Thyroid gland (tissue), 4 donors: ENCODE results near the gene EXOSC2. TPM values are rescaled to one million over a fixed set of nuclear protein-coding genes. Genes with fewer than 3 reads are reported as not detected.

Experiments used
- DNase-seq, 2 donors: peaks; one replicate each; pipeline ENCODE4 v3.0.0-alpha.2; 2019
- H3K27ac ChIP-seq, 3 donors: fragments of 200-600 bp; sonication (generic); 1 replicate in 2 of 3; 2 replicates in 1 of 3; pipeline ENCODE4 v1.5.1; 2016 to 2019; ENCODE audit warnings: mild to moderate bottlenecking in 1 of 3, moderate library complexity in 1 of 3
- H3K27me3 ChIP-seq: fragments of 200-600 bp; sonication (generic); one replicate; pipeline ENCODE4 v1.5.1; 2019
- H3K36me3 ChIP-seq, 2 donors: fragments of 200-600 bp; sonication (generic); one replicate each; pipeline ENCODE4 v1.5.1; 2016 to 2019
- H3K4me1 ChIP-seq, 2 donors: fragments of 200-600 bp; sonication (generic); one replicate each; pipeline ENCODE4 v1.5.1; 2017 to 2019
- H3K4me3 ChIP-seq, 3 donors: fragments of 200-600 bp; sonication (generic); replicated peaks in 1 of 3; 1 replicate in 2 of 3; 2 replicates in 1 of 3; pipeline ENCODE4 v1.5.1; 2016; ENCODE audit warnings: mild to moderate bottlenecking in 1 of 3
- H3K9me3 ChIP-seq: fragments of 200-600 bp; sonication (generic); one replicate; pipeline ENCODE4 v1.5.1; 2017
- POLR2A ChIP-seq, 2 donors: fragments of 450-650 bp; IDR thresholded peaks; one replicate each; pipeline ENCODE4 v1.6.1; 2017; ENCODE audit warnings: antibody characterized with exemption in 2 of 2, mild to moderate bottlenecking in 2 of 2, moderate library complexity in 1 of 2
- WGBS, 2 donors: methylation state at CpG; one replicate each; pipeline ENCODE4 v1.1.5; 2017; 5-methylcytosine and 5-hydroxymethylcytosine counted together
- intact Hi-C: fragments of 100-400 bp; cut with DNase I; formaldehyde crosslinking; loops from one replicate; pipeline ENCODE4 v1.15.1; 2023
- total RNA-seq, 4 donors: library from RNA; depleted of rRNA; stranded (reverse); fragments of >200 nt; gene quantifications; one replicate each; pipeline ENCODE4 v1.2.3, GENCODE V29; 2016
- TF ChIP-seq, protein P1 (sequence below), 6 experiments: fragments of 200-600 bp in 3 of 6; fragments of 450-650 bp in 3 of 6; sonication (generic) in 3 of 6; IDR thresholded peaks; one replicate each; pipeline ENCODE4 v1.5.1; 2016 to 2019; ENCODE audit warnings: antibody characterized with exemption in 6 of 6, mild to moderate bottlenecking in 2 of 6, inconsistent platforms in 1 of 6, moderate library complexity in 1 of 6

Gene EXOSC2
- total RNA-seq, 4 donors from 2014 or later, result 19.2 to 21.6 (median 20.3) TPM

GRCh38 chr9:130689937-130690700 is 3.5 kb upstream of the EXOSC2 start:
- peak; percentile 31 to 85 for TF ChIP-seq POLR2A (IDR thresholded peaks at IDR 0.05)
- TF ChIP-seq, protein P1, sequence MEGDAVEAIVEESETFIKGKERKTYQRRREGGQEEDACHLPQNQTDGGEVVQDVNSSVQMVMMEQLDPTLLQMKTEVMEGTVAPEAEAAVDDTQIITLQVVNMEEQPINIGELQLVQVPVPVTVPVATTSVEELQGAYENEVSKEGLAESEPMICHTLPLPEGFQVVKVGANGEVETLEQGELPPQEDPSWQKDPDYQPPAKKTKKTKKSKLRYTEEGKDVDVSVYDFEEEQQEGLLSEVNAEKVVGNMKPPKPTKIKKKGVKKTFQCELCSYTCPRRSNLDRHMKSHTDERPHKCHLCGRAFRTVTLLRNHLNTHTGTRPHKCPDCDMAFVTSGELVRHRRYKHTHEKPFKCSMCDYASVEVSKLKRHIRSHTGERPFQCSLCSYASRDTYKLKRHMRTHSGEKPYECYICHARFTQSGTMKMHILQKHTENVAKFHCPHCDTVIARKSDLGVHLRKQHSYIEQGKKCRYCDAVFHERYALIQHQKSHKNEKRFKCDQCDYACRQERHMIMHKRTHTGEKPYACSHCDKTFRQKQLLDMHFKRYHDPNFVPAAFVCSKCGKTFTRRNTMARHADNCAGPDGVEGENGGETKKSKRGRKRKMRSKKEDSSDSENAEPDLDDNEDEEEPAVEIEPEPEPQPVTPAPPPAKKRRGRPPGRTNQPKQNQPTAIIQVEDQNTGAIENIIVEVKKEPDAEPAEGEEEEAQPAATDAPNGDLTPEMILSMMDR (IDR thresholded peaks at IDR 0.05), result no peak
- Histone ChIP-seq H3K27ac (peak overlapping the region; percentile 66 to 76 (median 68)), H3K27me3 (no peaks in the 10 kb centered on the region), H3K4me3 (peak overlapping the region in 1 of 3 donors; percentile 25), H3K9me3 (no peaks in the 10 kb centered on the region), H3K4me1 (peaks cover 15 to 23% of the 10 kb centered on the region in 2 donors), H3K36me3 (no peaks in the 10 kb centered on the region)
- peak; percentile 87 for DNase-seq
- WGBS, 2 donors, result 31 to 38% methylated on average over 15 of the region's 15 CpGs
- intact Hi-C loops, result no loop called here

DNA sequence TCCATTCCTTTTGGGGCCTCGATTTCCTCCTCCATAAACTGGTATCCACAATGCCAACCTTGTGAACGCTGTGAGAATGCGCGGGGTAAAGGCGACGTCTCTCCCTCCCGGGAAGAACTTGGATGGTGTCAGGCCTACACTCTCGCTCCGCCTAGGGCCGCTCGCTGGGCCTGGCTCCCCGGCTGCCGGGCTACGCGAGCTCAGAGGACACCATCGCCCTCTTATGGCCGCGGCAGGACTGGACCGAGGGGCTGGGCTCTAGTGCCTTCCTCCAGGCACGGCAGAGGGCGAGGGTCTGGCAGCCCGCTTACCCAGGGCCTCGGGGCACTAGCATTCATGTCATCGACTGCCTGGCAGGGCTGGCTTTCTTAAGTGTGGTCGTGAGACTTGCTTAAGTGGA is 1.3 kb upstream of the EXOSC2 start:
- Histone ChIP-seq H3K27me3 (no peaks in the 10 kb centered on the region), H3K4me1 (peaks cover 15 to 26% of the 10 kb centered on the region in 2 donors), H3K9me3 (no peaks in the 10 kb centered on the region), H3K4me3 (no peak overlapping the region), H3K27ac (no peak overlapping the region), H3K36me3 (peaks cover 0 to 3% of the 10 kb centered on the region in 2 donors)
- WGBS, 2 donors, result 24 to 40% methylated on average over 14 to 20 of the region's 25 CpGs
- TF ChIP-seq, protein P1 (IDR thresholded peaks at IDR 0.05), result peak in 1 of 6 experiments; percentile 19
- TF ChIP-seq POLR2A (IDR thresholded peaks at IDR 0.05), result no peak
- intact Hi-C loops, result no loop called here
- peak; percentile 40 to 41 for DNase-seq

DNA sequence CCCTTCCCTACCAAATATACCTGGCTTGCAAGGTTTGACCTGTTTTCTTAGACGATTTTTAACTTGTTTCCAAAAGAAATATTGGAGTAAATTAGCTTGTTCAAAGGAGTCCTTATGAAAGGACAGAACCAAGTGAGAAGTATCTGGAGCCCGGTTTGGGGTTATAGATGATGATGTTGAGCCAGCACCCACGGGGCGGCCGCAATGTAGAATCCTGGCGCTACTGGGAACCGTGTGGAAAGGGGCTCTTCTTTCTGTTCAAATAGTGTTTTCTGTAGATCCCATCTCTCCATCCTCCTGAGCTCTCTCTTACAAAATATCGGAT is 517 bp upstream of the EXOSC2 start:
- Histone ChIP-seq H3K9me3 (no peaks in the 10 kb centered on the region), H3K4me1 (peaks cover 15 to 26% of the 10 kb centered on the region in 2 donors), H3K27ac (no peak overlapping the region), H3K4me3 (peak overlapping the region in 2 of 3 donors; percentile 23 to 59), H3K27me3 (no peaks in the 10 kb centered on the region), H3K36me3 (peaks cover 4 to 10% of the 10 kb centered on the region in 2 donors)
- TF ChIP-seq, protein P1 (IDR thresholded peaks at IDR 0.05), result no peak
- no peak for TF ChIP-seq POLR2A (IDR thresholded peaks at IDR 0.05)
- no peak for DNase-seq
- intact Hi-C loops, result no loop called here
- WGBS, 2 donors, result 7 to 9% methylated on average over 8 of the region's 8 CpGs

- Histone ChIP-seq H3K36me3 (peaks cover 13 to 15% of the 10 kb centered on the region in 2 donors), H3K4me1 (peaks cover 15 to 26% of the 10 kb centered on the region in 2 donors), H3K27ac (no peak overlapping the region), H3K27me3 (no peaks in the 10 kb centered on the region), H3K9me3 (no peaks in the 10 kb centered on the region), H3K4me3 (peak overlapping the region; percentile 23 to 59 (median 51))
- TF ChIP-seq, protein P1 (IDR thresholded peaks at IDR 0.05), result no peak
- no peak for TF ChIP-seq POLR2A (IDR thresholded peaks at IDR 0.05)
- DNase-seq, result no peak
- 2% methylated on average over 8 of the region's 8 CpGs for WGBS, 2 donors
- intact Hi-C loops, result no loop called here
Observed at GRCh38 chr9:130694205-130694604, 625 bp downstream of the EXOSC2 start.

GRCh38 chr9:130696139-130696650 is 2.6 kb downstream of the EXOSC2 start:
- no peak overlapping the region for H3K27ac ChIP-seq
- intact Hi-C loops, result no loop called here

More at GRCh38 chr9:130696139-130696650, 2.6 kb downstream of the EXOSC2 start:
- H3K36me3 ChIP-seq, result peaks cover 21 to 23% of the 10 kb centered on the region in 2 donors
- no peak for TF ChIP-seq POLR2A (IDR thresholded peaks at IDR 0.05)
- TF ChIP-seq, protein P1 (IDR thresholded peaks at IDR 0.05), result no peak
- WGBS, 2 donors, result 90 to 93% methylated on average over 4 of the region's 4 CpGs
- H3K4me1 ChIP-seq, result peaks cover 15 to 18% of the 10 kb centered on the region in 2 donors
- H3K4me3 ChIP-seq, result no peak overlapping the region
- no peak for DNase-seq
- H3K9me3 ChIP-seq, result no peaks in the 10 kb centered on the region
- H3K27me3 ChIP-seq, result no peaks in the 10 kb centered on the region
